GM21390 (cell line): ENCODE results near the gene NOP53.
A peak's percentile ranks its signal among the peaks of the same experiment; 100 is the strongest.
"Not testable (repeated sequence)": the region's sequence is repeated elsewhere in the genome, so short reads cannot be mapped to it uniquely, and the experiment has no call there.

Source experiments
- ATAC-seq: cut with Tn5 transposase; IDR thresholded peaks from one replicate; pipeline ENCODE4 v1.9.1; 2021; ENCODE audit not compliant: unreplicated experiment

Gene NOP53

DNA sequence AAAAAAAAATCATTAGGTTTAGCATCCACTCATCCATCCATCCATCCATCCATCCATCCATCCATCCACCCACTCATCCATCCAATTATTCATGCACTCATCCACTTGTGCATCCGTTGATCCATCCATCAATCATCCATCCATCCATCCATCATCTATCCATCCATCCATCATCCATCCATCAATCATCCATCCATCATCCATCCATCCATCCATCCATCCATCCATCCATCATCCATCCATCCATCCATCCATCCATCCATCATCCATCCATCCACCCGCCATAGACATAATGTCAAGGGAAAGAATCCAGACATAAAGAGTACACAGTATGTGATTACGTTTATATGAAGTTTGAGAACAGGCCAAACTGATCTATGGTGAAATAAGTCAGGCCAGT lies 24.2 kb downstream of the NOP53 start:
- ATAC-seq: no peak

DNA sequence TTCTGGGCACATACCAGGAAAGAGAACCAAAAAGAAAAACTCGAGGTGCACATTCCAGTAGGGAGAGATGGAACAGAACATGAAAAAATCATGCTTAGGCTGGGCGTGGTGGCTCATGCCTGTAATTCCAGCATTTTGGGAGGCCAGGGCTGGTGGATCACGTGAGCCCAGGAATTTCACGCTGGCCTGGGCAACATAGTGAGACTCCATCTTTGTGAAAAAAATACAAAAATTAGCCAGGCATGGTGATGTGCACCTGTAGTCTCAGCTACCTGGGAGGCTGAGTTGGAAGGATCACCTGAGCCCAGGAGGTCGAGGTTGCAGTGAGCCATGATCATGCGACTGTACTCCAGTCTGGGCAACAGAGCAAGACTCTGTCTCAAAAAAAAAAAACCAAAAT lies 25.9 kb downstream of the NOP53 start:
- not testable (repeated sequence) for ATAC-seq

DNA sequence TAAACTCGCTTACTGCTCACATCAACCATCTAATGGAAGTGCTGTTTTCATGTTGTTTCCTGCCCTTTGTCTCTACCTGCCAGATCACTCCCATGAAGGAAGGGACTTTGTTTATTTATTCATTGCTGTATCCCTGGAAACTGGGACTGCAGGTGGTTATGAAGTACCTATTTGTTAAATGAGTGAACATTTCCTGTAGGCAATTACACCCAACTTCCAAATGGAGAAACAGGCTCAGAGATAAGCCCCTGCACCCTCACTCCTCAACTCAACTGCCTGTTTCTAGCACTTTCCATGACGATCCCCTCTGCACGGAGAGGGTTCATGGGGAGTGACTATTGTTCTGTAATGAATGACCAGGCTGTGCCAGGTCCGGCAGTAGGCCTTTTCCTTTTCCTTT lies 31.2 kb downstream of the NOP53 start:
- no peak for ATAC-seq

DNA sequence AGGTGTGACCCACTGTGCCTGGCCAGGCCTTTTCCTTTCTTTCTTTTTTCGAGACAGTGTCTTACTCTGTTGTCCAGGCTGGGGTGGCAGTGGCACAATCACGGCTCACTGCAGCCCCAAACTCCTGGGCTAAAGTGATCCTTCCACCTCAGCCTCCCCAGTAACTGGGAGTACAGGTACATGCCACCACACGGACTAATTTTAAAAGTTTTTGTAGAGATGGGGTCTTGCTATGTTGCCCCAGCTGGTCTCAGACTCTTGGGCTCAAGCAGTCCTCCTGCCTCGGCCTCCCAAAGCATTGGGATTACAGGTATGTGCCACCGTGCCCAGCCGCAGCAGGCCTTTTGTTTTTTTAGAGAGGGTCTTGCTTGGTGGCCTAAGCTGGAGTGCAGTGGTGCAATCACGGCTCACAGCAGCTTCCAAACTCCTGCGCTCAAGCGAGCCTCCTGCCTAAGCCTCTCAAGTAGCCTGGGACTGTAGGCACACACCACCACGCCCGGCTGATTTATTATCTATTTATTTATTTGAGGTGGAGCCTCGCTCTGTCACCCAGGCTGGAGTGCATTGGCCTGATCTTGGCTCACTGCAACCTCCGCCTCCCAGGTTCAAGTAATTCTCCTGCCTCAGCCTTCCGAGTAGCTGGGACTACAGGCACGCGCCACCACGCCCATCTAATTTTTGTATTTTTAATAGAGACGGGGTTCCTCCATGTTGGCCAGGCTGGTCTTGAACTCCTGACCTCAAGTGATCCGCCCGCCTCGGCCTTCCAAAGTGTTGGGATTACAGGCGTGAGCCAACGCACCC lies 32.1 kb downstream of the NOP53 start:
- ATAC-seq: not testable (repeated sequence)

GRCh38 chr19:47778049-47778953 lies 33.0 kb downstream of the NOP53 start, which contains the start of gene SELENOW:
TSS of gene SELENOW (plus strand) at chr19:47778703. CDS start at chr19:47778786, 83 bp downstream.
- ATAC-seq: peak; percentile 79

DNA sequence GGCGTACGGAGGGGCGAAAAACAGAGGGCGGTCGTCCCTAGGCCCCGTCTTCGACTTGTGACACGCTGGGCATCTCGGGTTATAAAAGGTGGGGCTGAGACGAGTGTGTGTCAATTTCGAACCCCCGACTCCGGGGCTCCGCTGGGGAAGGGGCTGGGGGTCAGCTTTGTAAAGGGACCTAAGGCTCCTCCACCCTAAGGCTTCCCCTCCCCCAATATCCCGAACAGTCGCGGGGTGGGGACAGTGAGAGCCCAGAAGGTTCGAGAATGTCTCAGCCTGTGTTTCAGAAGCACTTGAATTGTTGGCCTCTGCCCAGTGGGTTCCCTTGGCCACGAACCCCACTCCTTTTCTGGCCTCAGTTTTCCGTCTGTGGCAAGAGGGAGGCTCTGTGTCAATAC lies 33.6 kb downstream of the NOP53 start:
- ATAC-seq: no peak

DNA sequence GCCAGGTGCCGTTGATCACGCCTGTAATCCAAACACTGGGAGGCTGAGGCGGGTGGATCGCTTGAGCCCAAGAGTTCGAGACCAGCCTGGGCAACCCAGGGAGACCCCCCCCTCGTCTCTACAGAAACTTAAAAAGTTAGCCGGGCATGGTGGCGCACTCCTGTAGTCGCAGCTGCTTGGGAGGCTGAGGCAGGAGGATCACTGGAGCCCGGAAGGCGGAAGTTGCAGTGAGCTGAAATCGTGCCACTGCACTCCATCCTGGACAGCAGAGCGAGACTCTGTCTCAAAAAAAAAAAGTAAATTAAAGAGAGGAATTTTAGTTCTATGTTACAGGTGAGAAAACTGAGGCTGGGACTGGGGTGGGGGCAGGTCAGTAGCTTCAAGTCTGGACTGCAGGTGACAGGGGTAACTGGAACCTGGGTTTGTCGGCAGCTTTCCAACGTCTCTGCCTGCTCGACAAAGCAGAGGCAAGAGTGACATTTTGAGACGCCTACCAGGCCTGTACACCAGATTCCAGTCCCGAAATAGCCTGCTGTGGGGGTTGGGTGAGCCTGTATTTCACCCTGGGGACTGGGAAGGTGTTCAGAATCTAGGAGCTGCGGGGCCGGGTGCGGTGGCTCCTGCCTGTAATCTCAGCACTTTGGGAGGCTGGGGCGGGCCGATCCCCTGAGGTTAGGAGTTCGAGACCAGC lies 34.3 kb downstream of the NOP53 start:
- no peak for ATAC-seq

DNA sequence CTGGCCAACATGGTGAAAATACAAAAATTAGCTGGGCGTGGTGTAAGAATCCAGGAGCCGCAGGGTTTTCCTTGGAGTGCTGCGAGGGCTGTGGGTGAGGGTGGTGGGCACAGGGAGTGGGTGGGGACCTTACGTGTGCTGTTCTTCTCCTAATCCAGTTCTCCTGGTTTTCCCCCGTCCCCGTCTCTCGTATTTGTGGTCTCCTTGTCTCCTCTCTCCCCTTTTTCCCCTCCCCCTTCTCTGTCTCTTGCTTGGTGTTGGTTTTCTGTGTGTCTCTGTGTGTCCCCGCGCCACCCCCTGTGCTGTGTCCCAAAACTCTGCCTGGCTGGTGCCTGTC lies 34.8 kb downstream of the NOP53 start:
- ATAC-seq: no peak

GRCh38 chr19:47781590-47782262 lies 36.4 kb downstream of the NOP53 start:
- no peak for ATAC-seq

DNA sequence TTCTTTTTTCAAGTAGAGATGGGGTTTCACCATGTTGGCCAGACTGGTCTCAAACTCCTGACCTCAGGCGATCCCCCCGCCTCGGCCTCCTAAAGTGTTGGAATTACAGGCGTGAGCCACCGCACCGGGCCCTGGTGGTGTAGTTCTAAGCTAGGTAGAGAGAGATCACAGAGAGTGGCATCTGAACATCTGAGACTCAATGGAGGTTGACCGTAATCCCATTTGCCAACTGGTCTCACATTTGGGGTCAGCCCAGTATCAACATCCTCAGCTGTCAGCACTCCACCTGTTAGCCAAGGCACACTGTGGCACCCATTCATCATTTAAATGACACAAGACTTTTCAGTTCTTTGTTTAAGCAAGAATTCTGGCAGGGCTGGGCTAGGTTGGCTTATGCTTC lies 41.2 kb downstream of the NOP53 start:
- no peak for ATAC-seq

GRCh38 chr19:47787307-47787706 lies 42.0 kb downstream of the NOP53 start:
- ATAC-seq: not testable (repeated sequence)

GRCh38 chr19:47789811-47790210 lies 44.5 kb downstream of the NOP53 start:
- not testable (repeated sequence) for ATAC-seq

GRCh38 chr19:47790398-47790814 lies 45.1 kb downstream of the NOP53 start:
- ATAC-seq: no peak

DNA sequence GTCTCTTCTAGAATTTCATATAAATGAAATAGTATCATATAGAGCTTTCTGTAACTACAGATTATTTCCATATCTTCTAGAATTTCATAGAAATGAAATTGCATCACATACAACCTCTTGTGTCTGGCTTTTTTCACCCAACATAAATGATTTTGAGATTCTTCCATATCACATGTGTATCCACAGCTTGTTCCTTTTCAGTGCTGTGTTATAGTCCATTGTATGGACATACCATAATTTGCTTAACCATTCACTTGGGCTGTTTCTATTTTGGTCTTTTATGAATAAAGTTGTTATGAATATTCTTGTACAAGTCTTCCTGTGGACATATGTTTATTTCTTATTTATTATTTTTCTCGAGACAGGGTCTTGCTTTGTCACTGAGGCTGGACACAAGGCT lies 47.3 kb downstream of the NOP53 start:
- ATAC-seq: no peak

DNA sequence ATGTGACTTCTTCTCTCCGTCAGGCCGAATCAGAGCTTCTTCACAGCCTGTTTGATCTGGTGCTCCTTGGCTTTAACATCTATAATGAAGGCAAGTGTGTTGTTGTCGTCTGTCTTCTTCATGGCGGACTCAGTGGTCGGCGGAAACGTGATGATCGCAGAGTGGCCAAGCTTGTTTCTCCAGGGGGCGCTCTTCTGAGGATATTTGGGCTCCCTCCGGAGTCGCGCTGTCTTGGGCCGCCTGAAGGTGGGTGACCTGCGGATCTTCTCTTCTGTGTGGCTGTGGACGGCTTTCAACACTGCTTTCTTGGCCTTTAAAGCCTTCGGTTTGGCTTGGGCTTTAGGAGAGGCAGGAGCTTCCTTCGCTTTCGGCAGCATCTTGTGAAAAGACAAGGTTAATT lies 49.2 kb downstream of the NOP53 start:
- no peak for ATAC-seq

- no peak for ATAC-seq
Measured at GRCh38 chr19:47796785-47797184, 51.4 kb downstream of the NOP53 start.

DNA sequence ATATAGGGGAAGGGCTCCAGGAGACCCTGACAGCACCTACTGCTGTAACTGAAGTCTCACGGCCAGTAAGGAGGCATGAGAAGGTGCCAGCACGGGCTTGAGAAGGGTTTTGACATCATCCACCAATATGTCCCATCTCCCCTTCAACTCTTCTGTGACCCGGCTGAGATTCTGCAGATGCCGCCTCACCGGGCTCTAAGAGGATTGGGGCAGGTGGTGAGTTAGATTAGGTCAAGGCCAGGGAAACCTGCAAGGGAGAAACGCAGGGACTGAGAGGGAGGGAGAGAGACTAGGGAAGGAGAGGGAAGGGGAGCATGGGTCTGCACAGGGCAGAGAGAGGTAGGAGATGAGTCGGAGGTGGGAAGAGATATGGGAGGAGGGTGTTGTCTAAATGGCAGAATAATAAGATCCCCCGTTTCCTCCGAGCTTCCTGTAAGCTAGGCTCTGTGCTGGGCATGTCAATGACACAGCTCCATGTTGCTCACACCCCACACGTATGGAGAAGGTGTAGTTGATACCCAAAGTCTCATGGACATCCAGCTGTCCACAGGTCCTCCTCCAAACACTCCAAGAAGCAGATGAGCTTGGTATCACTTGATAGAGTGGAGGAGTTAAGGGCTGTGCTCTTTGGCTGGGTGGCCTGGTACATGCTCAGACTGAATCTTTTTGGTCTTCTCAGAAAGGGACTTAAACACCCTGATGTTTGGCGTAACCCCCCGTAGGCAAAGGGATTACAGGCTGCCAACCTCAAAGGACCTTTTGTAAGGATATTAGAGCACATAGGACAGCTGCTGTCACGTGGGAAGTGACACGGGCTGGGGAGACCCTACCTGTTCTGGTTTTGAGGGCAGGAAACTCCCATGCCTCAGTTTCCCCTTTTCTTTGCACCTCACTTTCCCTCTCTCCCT lies 52.9 kb downstream of the NOP53 start:
- ATAC-seq: no peak

GRCh38 chr19:47798904-47799266 lies 53.5 kb downstream of the NOP53 start:
- ATAC-seq: no peak

DNA sequence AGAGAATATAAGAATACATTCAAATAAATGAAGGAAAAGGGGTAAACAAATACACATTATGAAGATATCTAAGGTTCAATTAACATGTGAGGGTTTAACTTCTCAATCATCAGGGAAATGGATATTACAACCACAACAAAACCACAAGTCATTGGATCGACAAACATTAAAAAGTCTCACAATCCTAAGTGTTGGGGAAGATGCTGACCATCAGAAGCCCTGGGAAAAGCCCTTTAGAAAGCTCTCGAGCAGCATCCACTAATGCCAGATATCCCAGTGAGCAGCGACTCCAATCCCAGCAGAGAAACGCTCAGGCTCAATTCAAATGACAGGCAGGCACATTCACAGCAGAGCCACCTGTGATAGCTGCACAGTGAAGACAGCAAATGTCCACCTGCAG lies 55.9 kb downstream of the NOP53 start:
- ATAC-seq: no peak

DNA sequence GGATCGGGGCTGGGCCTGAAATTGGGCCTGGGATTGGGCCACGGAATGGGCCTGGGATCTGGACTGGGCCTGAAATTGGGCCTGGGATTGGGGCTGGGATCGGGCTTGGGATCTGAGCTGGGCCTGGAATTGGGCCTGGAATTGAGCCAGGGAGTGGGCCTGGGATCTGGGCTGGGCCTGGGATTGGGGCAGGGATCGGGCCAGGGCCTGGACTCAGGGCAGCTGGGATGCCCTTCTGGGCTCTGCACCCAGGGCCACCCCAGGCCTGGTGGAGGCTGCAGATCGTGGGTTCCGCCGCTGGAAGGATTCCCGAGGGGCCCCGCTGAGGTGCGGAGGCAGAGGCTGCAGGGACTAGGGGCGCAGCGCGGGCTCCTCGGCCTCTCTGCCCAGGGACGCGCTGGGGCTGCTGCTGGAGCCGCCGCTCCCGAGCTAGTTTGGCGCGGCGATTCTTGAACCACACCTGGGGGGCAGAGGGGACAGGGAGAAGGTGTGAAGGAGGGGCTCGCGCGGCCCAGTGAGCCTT lies 57.2 kb downstream of the NOP53 start:
- no peak for ATAC-seq
